GM18520 (cell line): ENCODE measurements around the gene TIPIN.
"Not testable (repeated sequence)": the region's sequence is repeated elsewhere in the genome, so short reads cannot be mapped to it uniquely, and the experiment has no call there.

Source experiments
- ATAC-seq: cut with Tn5 transposase; IDR thresholded peaks from one replicate; pipeline ENCODE4 v1.9.1; 2021; ENCODE audit not compliant: unreplicated experiment

The TIPIN gene

DNA sequence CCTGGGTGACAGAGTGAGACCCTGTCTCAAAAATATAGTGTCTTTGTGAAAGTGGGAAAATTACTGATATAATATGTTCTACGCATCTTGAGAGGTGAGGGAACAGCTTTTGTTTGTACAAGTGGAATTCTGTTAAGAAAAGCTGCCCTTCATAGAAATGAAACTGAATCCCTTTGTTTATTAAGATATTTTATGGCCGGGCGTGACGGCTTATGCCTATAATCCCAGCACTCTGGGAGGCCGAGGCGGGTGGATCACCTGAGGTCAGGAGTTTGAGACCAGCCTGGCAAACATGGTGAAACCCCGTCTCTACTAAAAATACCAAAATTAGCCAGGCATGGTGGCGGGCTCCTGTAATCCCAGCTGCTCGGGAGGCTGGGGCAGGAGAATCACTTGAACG lies 52.1 kb downstream of the TIPIN start:
- not testable (repeated sequence) for ATAC-seq

DNA sequence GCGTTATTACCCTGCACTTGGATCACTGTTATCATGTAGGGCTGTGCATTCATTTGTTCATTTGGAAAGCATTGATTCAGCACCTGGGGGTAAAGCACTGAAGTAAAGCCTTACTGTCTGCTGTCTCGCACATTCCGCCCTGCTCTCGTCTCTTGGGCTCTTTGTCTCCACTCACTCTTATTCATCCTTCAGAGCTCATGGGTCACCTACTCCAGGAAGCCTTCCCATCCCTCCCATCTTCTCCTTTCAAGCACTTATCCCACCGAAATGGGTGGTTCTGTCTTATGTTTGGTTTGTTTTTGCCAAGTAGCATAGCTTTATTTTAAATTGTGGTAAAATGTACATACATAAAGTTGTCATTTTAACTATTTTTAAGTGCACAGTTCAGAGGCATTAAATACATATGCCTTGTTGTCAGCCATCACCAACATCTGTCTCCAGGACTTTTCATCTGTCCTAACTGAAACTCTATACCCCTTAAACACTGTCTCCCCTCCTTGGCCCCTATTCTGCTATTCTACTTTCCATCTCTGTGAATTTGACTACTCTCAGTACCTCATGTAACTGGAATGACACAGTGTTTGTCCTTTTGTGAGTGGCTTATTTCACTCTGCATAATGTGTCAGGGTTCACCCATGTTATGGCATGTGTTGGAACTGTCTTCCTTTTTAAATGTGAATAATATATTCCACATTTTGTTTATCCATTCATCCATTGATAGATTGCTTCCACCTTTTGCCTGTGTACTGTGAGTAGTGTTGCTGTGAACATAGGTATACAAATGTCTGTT lies 53.8 kb downstream of the TIPIN start:
- ATAC-seq: no peak

DNA sequence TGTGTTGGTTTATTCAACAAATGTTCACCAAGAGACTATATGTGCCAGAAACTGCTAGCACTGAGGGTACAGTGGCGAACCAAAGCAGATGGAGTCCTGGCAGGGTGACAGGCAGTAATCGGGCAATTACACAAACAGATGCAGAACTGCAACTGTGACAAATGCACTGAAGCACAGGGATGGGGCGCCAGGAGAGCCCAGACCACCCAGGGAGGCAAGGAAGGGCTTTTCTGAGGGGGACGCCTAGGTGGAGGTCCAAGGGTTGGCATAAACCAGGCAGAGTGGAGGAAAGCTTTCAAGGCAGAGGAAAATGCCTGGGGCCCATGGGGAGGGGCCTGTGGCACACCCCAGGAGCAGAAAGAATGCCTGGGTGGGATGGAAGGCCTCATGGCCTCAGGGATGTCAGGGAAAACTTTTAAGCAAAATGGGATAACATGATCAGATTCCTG lies 57.7 kb downstream of the TIPIN start:
- ATAC-seq: no peak

DNA sequence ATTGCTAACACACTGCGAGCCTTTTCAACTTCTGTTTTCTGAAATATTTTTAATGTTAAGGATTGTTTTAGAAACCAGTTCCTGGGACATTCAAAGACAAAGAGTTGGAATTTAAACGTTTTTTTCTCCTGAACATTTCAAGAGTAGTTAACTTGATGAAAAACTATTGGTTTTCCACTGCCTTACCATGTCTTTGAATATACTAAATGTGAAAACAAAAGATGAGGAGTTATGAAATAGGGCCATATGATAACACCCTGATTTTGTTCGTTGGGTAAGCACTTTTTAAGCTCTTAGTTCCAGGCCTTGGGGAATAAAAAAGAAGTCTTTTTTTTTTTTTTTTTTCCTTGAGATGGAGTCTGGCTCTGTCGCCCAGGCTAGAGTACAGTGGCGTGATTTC lies 60.3 kb downstream of the TIPIN start:
- ATAC-seq: no peak

DNA sequence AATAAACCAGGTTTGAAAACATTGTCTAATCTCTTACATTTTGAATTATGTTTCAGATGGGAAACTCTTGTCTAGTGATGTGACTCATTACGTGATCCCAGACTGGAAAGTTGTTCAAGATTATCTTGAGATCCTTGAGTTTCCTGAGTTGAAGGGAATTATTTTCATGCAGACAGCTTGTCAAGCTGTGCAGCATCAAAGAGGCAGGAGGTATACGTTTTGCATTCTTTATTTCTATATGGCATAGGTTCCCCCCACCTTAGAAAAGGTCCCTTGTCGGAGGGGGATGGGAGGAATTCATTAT lies 61.6 kb downstream of the TIPIN start:
- ATAC-seq: no peak

DNA sequence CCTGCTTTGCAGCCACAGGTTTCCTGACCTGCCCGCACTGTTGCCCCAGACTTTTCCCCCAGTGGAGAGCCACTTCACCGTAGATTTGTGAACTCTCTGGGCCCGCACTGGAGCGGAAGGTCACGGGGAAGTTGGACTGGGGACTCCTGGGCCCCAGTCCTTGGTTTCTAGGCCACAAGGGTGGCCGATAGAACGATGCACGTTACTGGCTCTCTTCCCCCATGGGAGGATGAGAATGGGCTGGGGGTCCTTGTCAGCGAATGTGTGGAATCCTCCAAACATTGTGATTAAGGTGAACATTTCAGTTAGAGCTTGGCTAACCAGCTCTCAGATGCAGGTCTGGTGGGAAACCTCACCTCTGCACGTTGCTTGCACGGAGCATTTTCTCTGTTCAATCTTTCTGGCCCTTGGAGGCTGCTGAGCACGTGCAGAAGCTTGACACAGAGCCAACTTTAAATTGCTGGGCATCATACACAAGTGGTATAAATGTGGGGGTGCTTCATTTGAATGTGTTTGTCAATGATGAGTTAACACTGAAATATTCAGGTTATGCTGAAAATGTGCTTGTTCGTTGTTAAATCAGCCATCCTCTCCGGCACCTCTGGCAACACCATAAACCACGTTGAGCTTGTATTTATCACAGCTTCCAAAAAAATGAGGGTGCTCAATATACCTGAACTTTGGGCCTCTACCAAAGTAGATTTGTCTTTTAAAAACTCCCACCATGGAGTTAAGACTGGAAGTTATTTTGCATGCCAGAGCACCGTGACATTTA lies 62.1 kb downstream of the TIPIN start:
- no peak for ATAC-seq

DNA sequence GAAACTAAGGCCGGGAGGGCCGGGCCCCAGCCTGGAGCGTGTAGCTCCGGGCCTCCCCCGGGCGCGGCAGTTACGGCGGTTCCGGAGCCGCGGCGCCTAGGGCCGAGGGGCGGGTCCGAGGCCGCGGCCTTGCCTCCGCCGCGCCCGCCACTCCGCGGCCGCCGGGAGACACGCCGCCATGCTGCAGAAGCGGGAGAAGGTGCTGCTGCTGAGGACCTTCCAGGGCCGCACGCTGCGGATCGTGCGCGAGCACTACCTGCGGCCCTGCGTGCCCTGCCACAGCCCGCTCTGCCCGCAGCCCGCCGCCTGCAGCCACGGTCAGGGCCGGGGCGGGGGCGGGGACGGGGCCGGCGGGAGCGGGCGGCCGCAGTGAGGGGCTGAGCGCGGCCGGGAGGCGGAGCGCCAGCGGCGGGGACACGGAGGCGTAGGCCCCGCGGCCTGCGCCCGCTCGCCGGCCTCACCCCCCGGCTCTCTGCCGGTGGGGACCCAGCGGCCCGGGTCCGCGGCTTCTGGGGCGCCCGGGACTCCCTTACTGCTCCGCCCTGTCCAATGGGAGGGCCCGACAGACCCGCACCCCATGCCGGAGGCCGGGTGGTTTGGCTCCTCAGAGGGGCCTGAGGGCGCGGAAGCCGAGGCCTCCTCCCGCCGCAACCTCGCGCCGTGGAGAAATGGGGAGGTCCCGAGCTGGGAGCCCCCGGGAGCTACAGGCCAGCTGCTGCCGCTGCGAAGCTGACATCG lies 62.9 kb downstream of the TIPIN start, which contains the start of gene DIS3L:
DIS3L (plus strand) TSS at position 150 of the 738 bp plus-strand sequence; CDS start at position 179, 29 bp downstream.
- ATAC-seq: peak; percentile 47

DNA sequence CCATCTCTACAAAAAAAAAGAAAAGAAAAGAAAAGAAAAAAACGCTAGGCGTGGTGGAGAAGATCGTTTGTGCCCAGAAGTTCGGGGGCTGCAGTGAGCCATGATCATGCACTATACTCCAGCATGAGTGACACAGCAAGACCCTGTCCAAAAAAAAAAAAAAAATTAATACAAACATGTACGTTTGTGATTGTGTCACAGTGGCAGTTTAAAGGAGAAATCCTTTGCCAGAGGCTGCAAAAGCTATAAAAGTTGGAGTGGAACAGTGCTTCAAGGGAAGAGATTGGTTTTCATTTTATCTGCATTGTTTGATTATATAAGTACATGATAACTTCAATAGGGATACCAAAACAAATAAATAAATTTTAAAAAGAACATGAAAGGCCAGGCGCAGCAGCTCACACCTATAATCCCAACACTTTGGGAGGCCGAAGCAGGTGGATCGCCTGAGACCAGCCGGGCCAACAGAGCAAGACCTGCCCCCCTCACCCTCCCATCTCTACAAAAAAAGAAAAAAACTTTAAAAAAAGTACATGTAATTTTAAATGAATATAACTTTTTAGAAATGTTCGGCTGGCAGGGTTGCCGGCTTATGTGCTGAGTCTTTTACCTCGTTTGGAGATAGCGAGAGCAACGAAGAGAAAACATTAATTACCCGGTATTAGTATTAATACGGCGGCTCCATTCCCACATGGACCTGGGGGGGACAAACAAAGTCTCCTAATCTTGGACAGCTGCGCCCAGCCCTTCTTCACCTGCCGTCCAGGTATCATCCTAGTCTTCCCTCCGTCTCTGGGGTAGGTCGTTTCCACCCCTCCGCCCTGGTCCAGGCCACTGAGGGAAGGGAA lies 63.7 kb downstream of the TIPIN start:
- no peak for ATAC-seq

DNA sequence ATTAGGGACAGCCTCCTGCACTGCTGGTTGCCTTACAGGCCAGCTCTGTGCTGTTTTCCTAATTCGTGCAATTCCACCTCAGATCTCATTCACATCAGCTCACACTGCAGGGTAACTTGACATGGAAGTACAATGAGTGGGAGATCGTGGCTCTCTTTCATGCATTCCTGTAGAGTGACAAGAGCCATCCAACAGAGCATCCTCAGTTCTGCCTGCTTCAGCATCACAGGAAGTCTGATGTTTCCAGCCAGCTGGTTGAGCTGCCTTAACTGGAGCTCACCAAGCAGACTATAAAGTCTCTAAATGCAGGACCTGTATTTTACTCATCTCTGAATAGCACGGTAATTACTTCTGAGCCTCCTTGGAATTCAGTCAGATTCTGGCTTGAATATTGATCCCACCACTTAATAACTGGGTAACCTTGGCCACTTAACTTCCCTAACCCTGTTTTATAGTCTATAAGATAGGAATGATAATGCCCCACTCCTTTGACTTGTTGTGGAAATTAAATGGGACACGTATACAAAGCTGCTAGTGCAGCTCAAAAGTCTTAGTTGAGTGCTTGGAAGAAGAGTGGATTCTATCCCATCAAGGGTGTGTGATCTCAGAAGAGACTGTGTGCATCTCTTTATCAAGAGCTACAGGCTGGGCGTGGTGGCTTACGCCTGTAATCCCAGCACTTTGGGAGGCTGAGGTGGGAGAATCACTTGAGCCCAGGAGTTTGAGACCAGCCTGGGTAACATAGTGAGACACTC lies 64.5 kb downstream of the TIPIN start:
- no peak for ATAC-seq

DNA sequence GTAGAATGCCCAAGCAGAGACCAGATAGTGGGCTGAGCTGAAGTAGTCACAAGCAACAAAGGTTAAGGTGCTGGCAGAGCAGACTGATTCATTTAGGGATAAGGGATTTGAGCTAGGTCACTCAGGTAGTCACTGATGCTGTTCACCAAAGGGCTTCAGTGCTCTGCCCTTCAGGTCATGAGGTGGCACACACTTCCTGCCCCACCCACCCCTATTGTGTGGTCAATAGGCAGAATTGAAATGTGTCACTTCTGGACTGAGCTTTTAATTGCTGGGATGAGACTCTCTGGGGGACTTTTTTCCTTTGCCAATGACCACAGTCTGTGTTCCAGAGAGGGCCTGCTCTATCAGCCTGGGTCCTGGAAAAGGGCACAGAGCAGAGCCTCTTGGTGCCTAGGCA lies 66.0 kb downstream of the TIPIN start:
- ATAC-seq: no peak

DNA sequence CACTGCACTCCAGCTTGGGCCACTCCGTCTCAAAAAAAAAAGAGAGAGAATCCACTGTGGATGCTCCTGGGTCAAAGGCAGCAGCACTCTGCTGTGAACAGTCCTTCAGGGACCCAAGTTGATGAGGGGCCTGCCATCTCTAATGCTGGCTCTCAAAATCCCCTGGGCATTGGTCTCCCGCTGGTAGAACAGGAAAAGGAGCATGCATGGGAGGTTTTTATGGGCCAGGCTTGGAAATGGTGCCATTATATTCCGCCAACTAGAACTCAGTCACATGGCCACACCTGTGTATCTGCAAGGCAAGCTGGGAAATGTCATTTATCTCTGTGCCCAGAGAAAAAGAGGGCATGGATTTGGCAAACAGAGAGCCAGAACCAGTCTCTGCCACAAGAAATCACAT lies 66.5 kb downstream of the TIPIN start:
- ATAC-seq: no peak

DNA sequence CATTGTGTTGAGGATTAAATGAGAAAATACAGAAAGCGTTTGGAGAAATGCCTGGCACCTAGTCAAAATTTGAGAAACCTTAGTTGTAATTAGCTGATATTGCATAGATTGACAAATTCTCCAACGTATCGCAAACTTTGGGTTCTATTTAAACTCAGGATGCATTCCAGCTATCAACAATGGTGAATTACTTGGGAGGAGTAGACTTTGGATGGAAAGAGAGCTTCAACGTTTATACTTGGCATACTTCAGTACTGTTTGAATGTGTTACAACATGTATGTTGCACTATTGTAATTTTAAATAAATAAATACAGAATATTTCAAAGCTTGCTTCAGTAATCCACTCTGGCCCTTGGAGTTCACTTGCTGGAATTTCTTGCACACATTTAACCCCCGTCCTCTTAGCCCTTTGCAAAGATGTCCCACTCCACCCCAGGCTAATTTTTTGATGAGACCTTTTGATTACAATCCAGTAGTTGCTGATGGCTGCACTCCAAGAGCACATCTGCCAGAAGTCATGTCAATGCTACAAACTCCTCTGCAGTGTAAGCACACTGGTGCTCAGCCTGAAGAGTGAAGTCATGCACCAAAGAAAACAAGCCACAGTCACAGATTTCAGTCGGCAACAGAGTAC lies 67.8 kb downstream of the TIPIN start:
- no peak for ATAC-seq

DNA sequence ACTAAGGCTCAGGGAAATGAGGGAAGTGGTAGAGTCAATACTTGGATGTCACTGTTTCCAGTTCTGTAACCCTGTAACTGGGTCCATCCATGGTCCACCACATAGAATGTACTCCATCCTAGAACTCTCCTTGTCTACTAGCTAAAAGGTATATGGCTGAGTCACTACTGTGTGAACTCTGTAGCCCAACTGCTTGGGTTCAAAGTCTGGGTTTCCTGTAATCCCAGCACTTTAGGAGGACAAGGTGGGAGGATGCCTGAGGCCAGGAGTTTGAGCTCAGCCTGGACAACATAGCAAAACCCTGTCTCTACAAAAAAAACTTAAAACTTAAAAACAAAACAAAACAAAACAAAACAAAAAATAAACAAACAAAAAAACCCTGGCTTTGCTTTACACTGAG lies 68.4 kb downstream of the TIPIN start:
- ATAC-seq: no peak

DNA sequence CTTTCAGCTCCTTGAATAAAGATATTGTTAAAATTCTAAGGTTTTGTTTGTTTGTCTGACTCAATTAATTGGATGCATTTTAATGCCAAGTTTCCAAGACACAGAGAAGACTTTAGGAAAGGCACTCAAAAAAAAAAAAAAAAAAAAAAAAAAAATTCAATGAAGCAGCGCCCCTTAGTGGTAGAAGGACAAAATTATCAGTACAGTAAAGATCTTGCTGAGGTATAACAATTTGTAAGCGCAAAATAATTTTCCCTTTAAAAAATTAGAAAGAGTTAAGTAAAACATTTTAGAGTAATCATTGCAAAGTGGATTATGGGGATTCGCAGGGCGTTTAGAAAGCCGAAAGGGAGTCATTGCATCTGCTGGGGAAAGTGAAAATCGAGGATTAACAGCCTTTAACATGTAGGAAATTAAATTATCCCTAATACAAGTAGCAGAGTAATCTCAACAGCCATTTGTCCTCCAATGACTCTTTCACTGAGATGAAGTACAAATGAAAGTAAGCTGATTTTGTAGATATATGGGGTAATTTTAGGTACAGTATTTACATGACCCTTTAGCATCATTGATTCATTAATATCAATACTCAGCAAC lies 68.9 kb downstream of the TIPIN start:
- no peak for ATAC-seq
